C4-2B (cell line): ENCODE measurements around the gene ANP32A.

Experiments used
- H3K27ac ChIP-seq: fragments of 450-650 bp; 2 replicates; pipeline ENCODE4 v1.5.1; 2017
- ZFX ChIP-seq: fragments of 450-650 bp; IDR thresholded peaks from 2 replicates; pipeline ENCODE4 v1.6.1; 2017
- TF ChIP-seq, protein P1 (sequence below): fragments of 450-650 bp; conservative IDR thresholded peaks from 2 replicates; pipeline ENCODE4 v1.5.1; 2017; ENCODE audit warnings: mild to moderate bottlenecking

Gene ANP32A

DNA sequence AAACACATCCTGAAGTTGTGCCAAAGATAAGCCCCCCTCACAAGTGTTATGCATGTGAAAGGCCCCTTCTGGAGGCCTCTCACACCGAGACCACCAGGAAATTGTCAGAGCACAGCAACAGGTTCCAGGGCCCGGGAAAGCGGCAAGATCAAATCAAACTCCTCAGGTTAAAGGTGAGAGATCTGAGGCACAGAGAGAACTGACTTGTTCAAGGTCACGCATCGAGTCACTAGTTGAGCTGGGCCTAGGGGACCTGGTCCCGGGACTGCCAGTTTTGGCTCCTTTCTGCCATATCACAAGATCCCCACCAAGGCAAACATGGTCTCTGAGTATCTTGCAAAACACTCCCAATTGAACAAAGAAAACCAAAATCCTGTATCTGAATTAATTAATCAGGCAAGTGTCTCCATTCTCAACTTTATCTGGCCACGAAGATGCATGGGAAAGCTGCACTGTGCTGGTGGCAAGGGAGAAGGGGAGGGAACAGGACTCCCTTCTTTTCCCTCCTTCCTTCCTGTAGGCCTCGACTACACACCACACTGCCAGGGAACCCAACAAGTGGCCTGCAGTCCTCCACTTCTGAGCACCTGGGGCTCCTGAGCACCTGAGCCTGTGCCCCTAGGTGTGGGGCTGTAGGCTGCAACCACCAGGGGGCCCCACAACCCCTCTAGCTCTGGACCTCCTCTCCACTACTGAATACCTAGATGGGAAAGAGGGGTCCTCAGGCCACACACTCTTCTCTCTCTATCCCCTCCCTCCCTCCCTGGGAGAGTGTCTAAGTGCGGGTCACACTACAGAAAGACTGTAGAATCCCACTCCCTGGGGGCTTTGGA is 37.3 kb downstream of the ANP32A start:
- H3K27ac ChIP-seq, result peak overlapping the region; percentile 25
- no peak for TF ChIP-seq ZFX
- TF ChIP-seq, protein P1, sequence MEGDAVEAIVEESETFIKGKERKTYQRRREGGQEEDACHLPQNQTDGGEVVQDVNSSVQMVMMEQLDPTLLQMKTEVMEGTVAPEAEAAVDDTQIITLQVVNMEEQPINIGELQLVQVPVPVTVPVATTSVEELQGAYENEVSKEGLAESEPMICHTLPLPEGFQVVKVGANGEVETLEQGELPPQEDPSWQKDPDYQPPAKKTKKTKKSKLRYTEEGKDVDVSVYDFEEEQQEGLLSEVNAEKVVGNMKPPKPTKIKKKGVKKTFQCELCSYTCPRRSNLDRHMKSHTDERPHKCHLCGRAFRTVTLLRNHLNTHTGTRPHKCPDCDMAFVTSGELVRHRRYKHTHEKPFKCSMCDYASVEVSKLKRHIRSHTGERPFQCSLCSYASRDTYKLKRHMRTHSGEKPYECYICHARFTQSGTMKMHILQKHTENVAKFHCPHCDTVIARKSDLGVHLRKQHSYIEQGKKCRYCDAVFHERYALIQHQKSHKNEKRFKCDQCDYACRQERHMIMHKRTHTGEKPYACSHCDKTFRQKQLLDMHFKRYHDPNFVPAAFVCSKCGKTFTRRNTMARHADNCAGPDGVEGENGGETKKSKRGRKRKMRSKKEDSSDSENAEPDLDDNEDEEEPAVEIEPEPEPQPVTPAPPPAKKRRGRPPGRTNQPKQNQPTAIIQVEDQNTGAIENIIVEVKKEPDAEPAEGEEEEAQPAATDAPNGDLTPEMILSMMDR, result peak; percentile 70

DNA sequence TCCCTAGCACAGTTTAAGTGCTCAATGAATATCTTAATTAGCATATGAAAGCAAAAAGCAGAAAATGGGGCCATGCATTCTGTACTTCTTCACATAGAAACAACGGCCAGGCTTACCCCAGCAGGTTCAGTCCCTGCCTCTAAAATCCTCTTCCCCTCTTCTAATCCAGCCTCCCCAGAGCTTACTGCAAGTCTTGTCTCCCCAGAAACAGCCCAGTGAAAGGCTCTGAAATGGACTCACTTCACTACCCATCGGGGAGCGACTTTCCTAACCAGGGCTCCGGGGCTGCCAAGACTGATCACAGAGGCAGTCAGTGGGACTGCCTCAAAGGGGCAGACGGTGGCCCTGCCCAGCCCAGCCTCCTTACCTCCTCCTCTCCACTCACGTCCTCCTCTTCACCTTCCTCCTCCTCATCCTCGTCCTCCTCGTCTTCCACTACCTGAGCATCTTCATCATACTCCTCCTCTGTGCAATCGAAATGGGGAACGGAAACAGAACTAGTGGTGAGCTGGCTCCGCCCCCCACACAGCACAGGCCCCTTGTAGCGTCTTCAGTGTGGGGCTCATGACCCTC is 38.0 kb downstream of the ANP32A start:
- H3K27ac ChIP-seq, result no peak overlapping the region
- no peak for TF ChIP-seq ZFX
- TF ChIP-seq, protein P1, result no peak

DNA sequence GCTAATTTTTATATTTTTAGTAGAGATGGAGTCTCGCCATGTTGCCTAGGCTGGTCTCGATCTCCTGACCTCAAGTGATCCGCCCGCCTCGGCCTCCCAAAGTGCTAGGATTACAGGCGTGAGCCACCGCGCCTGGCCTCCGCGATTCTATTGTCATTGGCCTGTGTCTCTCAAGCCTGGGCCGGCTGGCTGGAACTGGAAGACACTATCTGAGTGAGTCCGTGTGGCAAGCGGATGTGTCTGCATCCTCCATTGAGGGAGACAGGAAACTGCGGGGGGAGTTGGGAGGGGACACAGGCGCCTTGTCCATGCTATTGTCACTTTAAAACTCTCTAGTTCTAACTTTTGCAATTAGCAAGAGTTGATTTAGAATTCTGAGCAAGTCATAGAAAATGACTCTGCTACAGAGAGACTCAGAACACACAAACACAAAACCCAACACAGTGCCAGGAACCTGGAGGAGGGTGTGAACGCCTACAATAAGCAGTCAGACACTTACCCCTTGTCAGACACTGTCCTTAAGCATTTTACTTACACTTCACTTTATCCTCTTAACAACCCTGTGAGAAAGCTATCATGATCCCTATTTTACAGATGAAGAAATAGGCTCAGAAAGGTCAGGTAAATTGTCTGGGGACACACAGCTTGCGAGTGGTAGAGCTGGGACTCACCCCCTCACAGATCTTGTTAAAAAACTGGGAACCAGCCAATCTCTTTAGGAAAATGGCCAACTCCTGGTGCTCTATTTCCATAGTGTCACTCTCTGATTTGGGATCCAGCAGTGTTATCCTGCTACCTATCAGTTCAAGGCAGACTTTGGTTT is 38.7 kb downstream of the ANP32A start:
- H3K27ac ChIP-seq, result no peak overlapping the region
- TF ChIP-seq, protein P1, result no peak
- TF ChIP-seq ZFX, result no peak

DNA sequence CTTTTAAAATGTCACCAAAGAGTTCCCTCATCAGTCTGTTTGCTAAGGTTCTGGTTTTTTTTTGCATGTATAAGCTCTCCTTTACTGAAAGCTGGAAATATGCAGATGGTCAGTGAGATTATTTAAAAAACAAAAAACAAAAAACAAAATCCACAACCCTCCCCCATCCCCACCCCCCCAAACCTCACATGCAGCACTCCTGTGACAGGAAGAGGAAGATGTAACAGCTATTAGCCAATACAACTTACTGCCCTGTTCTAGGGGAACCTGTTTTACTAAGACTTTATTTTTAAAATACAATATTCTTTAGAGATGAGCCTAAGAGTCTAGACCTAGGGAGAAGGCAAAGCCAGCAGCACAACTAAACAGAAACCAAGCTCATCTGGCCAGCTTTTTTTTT is 39.5 kb downstream of the ANP32A start:
- no peak overlapping the region for H3K27ac ChIP-seq
- TF ChIP-seq, protein P1, result no peak
- no peak for TF ChIP-seq ZFX

DNA sequence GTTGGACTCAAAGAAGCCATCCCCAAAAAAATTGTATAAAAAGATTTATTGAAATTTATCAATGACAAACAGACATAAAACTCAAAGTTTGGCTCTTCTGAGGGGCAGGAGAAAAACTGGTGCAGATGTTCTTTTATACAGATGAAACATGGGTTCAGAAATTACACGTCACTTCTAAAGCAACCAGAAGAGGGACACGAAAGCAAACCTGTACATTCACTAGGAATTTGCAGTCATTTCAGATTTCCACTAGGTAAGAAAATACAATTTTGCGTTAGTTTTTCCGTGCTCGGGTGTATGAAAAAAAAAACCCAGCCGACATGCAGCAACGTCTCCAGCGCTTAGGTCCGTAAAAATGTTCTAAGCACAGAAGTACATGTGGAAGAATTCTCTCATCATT is 41.8 kb downstream of the ANP32A start:
- no peak overlapping the region for H3K27ac ChIP-seq
- TF ChIP-seq, protein P1, result no peak; the same call in 1 of the 2 replicates
- TF ChIP-seq ZFX, result no peak

DNA sequence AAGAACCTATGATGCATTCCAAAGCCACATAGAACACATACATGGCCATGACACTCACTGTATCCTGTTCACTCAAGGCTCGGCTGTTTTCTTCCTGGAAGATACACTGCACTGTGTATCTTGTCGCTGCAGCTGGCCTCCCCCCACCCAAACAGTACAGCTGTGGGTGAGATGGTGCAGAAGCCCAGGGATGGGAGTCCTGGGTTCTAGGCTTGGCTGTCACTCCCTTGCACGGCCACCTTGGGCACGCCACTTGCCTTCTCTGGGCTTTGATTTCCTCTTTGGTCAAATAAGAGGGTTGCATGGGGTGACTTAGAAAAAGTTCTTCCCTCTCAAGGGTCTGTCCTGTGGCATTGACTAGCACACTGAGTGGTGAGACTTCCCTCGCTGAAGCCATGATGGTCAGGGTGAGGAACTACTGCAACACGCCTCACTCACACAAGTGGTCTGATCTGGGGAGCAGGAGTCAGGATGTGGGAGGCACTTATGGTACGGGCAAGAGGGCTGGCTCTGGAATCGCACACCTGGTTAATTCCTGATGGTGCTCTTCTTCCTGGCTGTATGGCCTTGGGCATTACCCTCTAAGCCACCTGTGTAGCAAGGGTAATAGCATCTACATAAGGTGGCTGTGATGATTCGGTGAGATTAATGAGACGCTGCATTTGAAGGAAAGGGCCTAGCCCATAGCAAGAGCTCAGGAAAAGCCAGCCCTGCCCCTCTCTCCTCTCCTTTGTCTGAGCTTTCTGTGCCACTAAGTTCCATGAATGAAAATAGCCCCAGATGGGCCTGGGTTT is 44.0 kb downstream of the ANP32A start:
- no peak for TF ChIP-seq ZFX
- TF ChIP-seq, protein P1, result no peak
- H3K27ac ChIP-seq, result no peak overlapping the region
